ENCODE measurements around the gene MYRF.

MYRF gene

GRCh38 chr11:61731211-61731951, 21.1 kb upstream of the MYRF start:
- no peaks in the 10 kb centered on the region for H3K9me3 Mint-ChIP-seq
- H3K4me1 Mint-ChIP-seq = peaks cover 12% of the 10 kb centered on the region
- ATAC-seq = no peak
- H3K4me3 Mint-ChIP-seq = no peak overlapping the region
- no peak overlapping the region for H3K27ac Mint-ChIP-seq
- no peaks in the 10 kb centered on the region for H3K27me3 Mint-ChIP-seq
- no peak for DNase-seq

GRCh38 chr11:61731952-61732675, 20.3 kb upstream of the MYRF start:
- Mint-ChIP-seq H3K9me3 (no peaks in the 10 kb centered on the region), H3K4me3 (no peak overlapping the region), H3K27ac (no peak overlapping the region), H3K4me1 (peaks cover 12% of the 10 kb centered on the region), H3K27me3 (no peaks in the 10 kb centered on the region)
- ATAC-seq (no peak), DNase-seq (no peak)

GRCh38 chr11:61732705-61733104, 19.7 kb upstream of the MYRF start:
- no peak overlapping the region for H3K4me3 Mint-ChIP-seq
- H3K4me1 Mint-ChIP-seq = peaks cover 12% of the 10 kb centered on the region
- no peak overlapping the region for H3K27ac Mint-ChIP-seq
- no peaks in the 10 kb centered on the region for H3K9me3 Mint-ChIP-seq
- DNase-seq (no peak), ATAC-seq (no peak)
- no peaks in the 10 kb centered on the region for H3K27me3 Mint-ChIP-seq

GRCh38 chr11:61733120-61733978, 19.1 kb upstream of the MYRF start:
- DNase-seq = peak; percentile 76 to 83
- Mint-ChIP-seq H3K4me1 (peaks cover 12% of the 10 kb centered on the region), H3K27me3 (no peaks in the 10 kb centered on the region), H3K9me3 (no peaks in the 10 kb centered on the region), H3K4me3 (no peak overlapping the region), H3K27ac (no peak overlapping the region)
- ATAC-seq = peak; percentile 90

GRCh38 chr11:61734767-61735166, 17.7 kb upstream of the MYRF start:
- H3K27me3 Mint-ChIP-seq = no peaks in the 10 kb centered on the region
- no peak for ATAC-seq
- H3K4me1 Mint-ChIP-seq = peaks cover 6% of the 10 kb centered on the region
- no peak overlapping the region for H3K4me3 Mint-ChIP-seq
- H3K27ac Mint-ChIP-seq = no peak overlapping the region
- DNase-seq = no peak
- no peaks in the 10 kb centered on the region for H3K9me3 Mint-ChIP-seq

GRCh38 chr11:61735391-61735790, 17.0 kb upstream of the MYRF start:
- H3K27ac Mint-ChIP-seq = no peak overlapping the region

GRCh38 chr11:61736310-61736709, 16.1 kb upstream of the MYRF start:
- ATAC-seq (no peak), DNase-seq (no peak)
- no peak overlapping the region for H3K27ac Mint-ChIP-seq
- H3K27me3 Mint-ChIP-seq = no peaks in the 10 kb centered on the region
- no peaks in the 10 kb centered on the region for H3K9me3 Mint-ChIP-seq
- H3K4me3 Mint-ChIP-seq = no peak overlapping the region
- H3K4me1 Mint-ChIP-seq = peaks cover 6% of the 10 kb centered on the region

More at GRCh38 chr11:61735391-61735790, 17.0 kb upstream of the MYRF start:
- Mint-ChIP-seq H3K4me3 (no peak overlapping the region), H3K9me3 (no peaks in the 10 kb centered on the region), H3K4me1 (peaks cover 6% of the 10 kb centered on the region), H3K27me3 (no peaks in the 10 kb centered on the region)
- no peak for ATAC-seq
- DNase-seq = no peak

- no peaks in the 10 kb centered on the region for H3K9me3 Mint-ChIP-seq
- H3K27me3 Mint-ChIP-seq = no peaks in the 10 kb centered on the region
- H3K4me3 Mint-ChIP-seq = no peak overlapping the region
- DNase-seq (no peak), ATAC-seq (no peak)
- H3K27ac Mint-ChIP-seq = no peak overlapping the region
- peaks cover 6% of the 10 kb centered on the region for H3K4me1 Mint-ChIP-seq
Observed at GRCh38 chr11:61737131-61737530, 15.3 kb upstream of the MYRF start.

GRCh38 chr11:61737636-61738386, 14.6 kb upstream of the MYRF start:
- peak overlapping the region in 1 of 2 donors; percentile 56 for H3K27ac Mint-ChIP-seq
- ATAC-seq = no peak
- peaks cover 6% of the 10 kb centered on the region for H3K4me1 Mint-ChIP-seq

GRCh38 chr11:61738776-61739175, 13.7 kb upstream of the MYRF start:
- no peaks in the 10 kb centered on the region for H3K27me3 Mint-ChIP-seq
- no peak for DNase-seq
- no peaks in the 10 kb centered on the region for H3K4me1 Mint-ChIP-seq
- no peak overlapping the region for H3K4me3 Mint-ChIP-seq
- H3K9me3 Mint-ChIP-seq = no peaks in the 10 kb centered on the region
- H3K27ac Mint-ChIP-seq = no peak overlapping the region
- ATAC-seq = no peak

More at GRCh38 chr11:61737636-61738386, 14.6 kb upstream of the MYRF start:
- H3K27me3 Mint-ChIP-seq = no peaks in the 10 kb centered on the region
- DNase-seq = no peak
- no peaks in the 10 kb centered on the region for H3K9me3 Mint-ChIP-seq
- H3K4me3 Mint-ChIP-seq = no peak overlapping the region

- H3K27me3 Mint-ChIP-seq = no peaks in the 10 kb centered on the region
- H3K9me3 Mint-ChIP-seq = no peaks in the 10 kb centered on the region
- no peak for ATAC-seq
- no peaks in the 10 kb centered on the region for H3K4me1 Mint-ChIP-seq
- no peak overlapping the region for H3K27ac Mint-ChIP-seq
- no peak overlapping the region for H3K4me3 Mint-ChIP-seq
- DNase-seq = no peak
Observed at GRCh38 chr11:61739413-61739812, 13.0 kb upstream of the MYRF start.

- no peak overlapping the region for H3K27ac Mint-ChIP-seq
- no peaks in the 10 kb centered on the region for H3K9me3 Mint-ChIP-seq
- no peaks in the 10 kb centered on the region for H3K4me1 Mint-ChIP-seq
- no peaks in the 10 kb centered on the region for H3K27me3 Mint-ChIP-seq
- no peak overlapping the region for H3K4me3 Mint-ChIP-seq
- ATAC-seq (no peak), DNase-seq (no peak)
Observed at GRCh38 chr11:61739966-61740365, 12.5 kb upstream of the MYRF start.

- H3K27ac Mint-ChIP-seq = no peak overlapping the region
- H3K4me3 Mint-ChIP-seq = no peak overlapping the region
- H3K9me3 Mint-ChIP-seq = no peaks in the 10 kb centered on the region
- ATAC-seq (no peak), DNase-seq (no peak)
- H3K4me1 Mint-ChIP-seq = no peaks in the 10 kb centered on the region
- no peaks in the 10 kb centered on the region for H3K27me3 Mint-ChIP-seq
Observed at GRCh38 chr11:61742391-61742790, 10.0 kb upstream of the MYRF start.

- no peaks in the 10 kb centered on the region for H3K4me1 Mint-ChIP-seq
- peak overlapping the region in 1 of 2 donors; percentile 52 for H3K27ac Mint-ChIP-seq
- ATAC-seq (no peak), DNase-seq (no peak)
- H3K4me3 Mint-ChIP-seq = no peak overlapping the region
- H3K9me3 Mint-ChIP-seq = no peaks in the 10 kb centered on the region
- H3K27me3 Mint-ChIP-seq = peaks cover 4% of the 10 kb centered on the region
Observed at GRCh38 chr11:61743486-61744095, 8.8 kb upstream of the MYRF start.

- Mint-ChIP-seq H3K27me3 (peaks cover 10% of the 10 kb centered on the region), H3K9me3 (no peaks in the 10 kb centered on the region), H3K27ac (no peak overlapping the region), H3K4me1 (peaks cover 1% of the 10 kb centered on the region), H3K4me3 (no peak overlapping the region)
- ATAC-seq (no peak), DNase-seq (no peak)
Observed at GRCh38 chr11:61744181-61744580, 8.3 kb upstream of the MYRF start.
